Nephron progenitor cell (in vitro differentiated cells): Measurements from ENCODE around the gene ADD1.
A peak's percentile ranks its signal among the peaks of the same experiment; 100 is the strongest.

Source experiments
- DNase-seq: peaks from one replicate; pipeline ENCODE4 v3.0.0; 2021
- H3K27ac Mint-ChIP-seq: 2 replicates; pipeline ENCODE4 v1.8.0; 2021; ENCODE audit warnings: mild to moderate bottlenecking, moderate library complexity, mixed read lengths
- H3K27me3 Mint-ChIP-seq: 2 replicates; pipeline ENCODE4 v1.8.0; 2021; ENCODE audit warnings: mild to moderate bottlenecking, low read depth, mixed read lengths; ENCODE audit not compliant: poor library complexity
- H3K36me3 Mint-ChIP-seq: 2 replicates; pipeline ENCODE4 v1.8.0; 2021; ENCODE audit warnings: low read depth, mixed read lengths
- H3K4me1 Mint-ChIP-seq: 2 replicates; pipeline ENCODE4 v1.8.0; 2021; ENCODE audit warnings: mixed read lengths
- H3K4me3 Mint-ChIP-seq: 2 replicates; pipeline ENCODE4 v1.8.0; 2021; ENCODE audit warnings: mild to moderate bottlenecking, moderate library complexity, mixed read lengths
- H3K9me3 Mint-ChIP-seq: 2 replicates; pipeline ENCODE4 v1.8.0; 2021; ENCODE audit warnings: mild to moderate bottlenecking, moderate library complexity, mixed read lengths
- CTCF ChIP-seq: fragments of 200-600 bp; sonication (generic); IDR thresholded peaks from 2 replicates; pipeline ENCODE4 v1.5.0; 2021; ENCODE audit warnings: antibody characterized with exemption

Gene ADD1

GRCh38 chr4:2931512-2932301 lies 88.1 kb downstream of the ADD1 start:
- peak overlapping the region; percentile 23 for H3K4me3 Mint-ChIP-seq
- no peak for TF ChIP-seq CTCF
- no peak overlapping the region for H3K27ac Mint-ChIP-seq
- H3K4me1 Mint-ChIP-seq = peaks cover 25% of the 10 kb centered on the region
- no peaks in the 10 kb centered on the region for H3K9me3 Mint-ChIP-seq
- no peak for DNase-seq
- H3K27me3 Mint-ChIP-seq = peaks cover 4% of the 10 kb centered on the region
- H3K36me3 Mint-ChIP-seq = peaks cover 20% of the 10 kb centered on the region

GRCh38 chr4:2932321-2932950 lies 88.8 kb downstream of the ADD1 start:
- DNase-seq = no peak
- Mint-ChIP-seq H3K4me3 (peak overlapping the region; percentile 87), H3K27me3 (peaks cover 4% of the 10 kb centered on the region), H3K4me1 (peaks cover 31% of the 10 kb centered on the region), H3K27ac (no peak overlapping the region), H3K36me3 (peaks cover 22% of the 10 kb centered on the region), H3K9me3 (no peaks in the 10 kb centered on the region)
- TF ChIP-seq CTCF = no peak

- Mint-ChIP-seq H3K4me1 (peaks cover 31% of the 10 kb centered on the region), H3K27ac (no peak overlapping the region), H3K4me3 (peak overlapping the region; percentile 87), H3K9me3 (no peaks in the 10 kb centered on the region), H3K27me3 (peaks cover 4% of the 10 kb centered on the region), H3K36me3 (peaks cover 21% of the 10 kb centered on the region)
- no peak for DNase-seq
- TF ChIP-seq CTCF = no peak
Measured at GRCh38 chr4:2932951-2933565, 89.4 kb downstream of the ADD1 start.

GRCh38 chr4:2933566-2934076 lies 90.0 kb downstream of the ADD1 start:
- Mint-ChIP-seq H3K4me1 (peaks cover 31% of the 10 kb centered on the region), H3K27me3 (peaks cover 4% of the 10 kb centered on the region), H3K27ac (no peak overlapping the region), H3K36me3 (peaks cover 17% of the 10 kb centered on the region), H3K9me3 (no peaks in the 10 kb centered on the region), H3K4me3 (peak overlapping the region; percentile 87)
- no peak for TF ChIP-seq CTCF
- no peak for DNase-seq

- Mint-ChIP-seq H3K27me3 (peaks cover 4% of the 10 kb centered on the region), H3K27ac (no peak overlapping the region), H3K4me1 (peaks cover 26% of the 10 kb centered on the region), H3K4me3 (peak overlapping the region; percentile 87), H3K36me3 (peaks cover 19% of the 10 kb centered on the region), H3K9me3 (no peaks in the 10 kb centered on the region)
- TF ChIP-seq CTCF = no peak
- DNase-seq = peak; percentile 59
Measured at GRCh38 chr4:2934077-2934812, 90.6 kb downstream of the ADD1 start.
